ENCODE measurements around the gene MBNL1. TPM values are rescaled to one million over a fixed set of nuclear protein-coding genes. Genes with fewer than 3 reads are reported as not detected.

Gene MBNL1
- total RNA-seq, 2 experiments from 2014 or later, result 163 to 174 TPM

DNA sequence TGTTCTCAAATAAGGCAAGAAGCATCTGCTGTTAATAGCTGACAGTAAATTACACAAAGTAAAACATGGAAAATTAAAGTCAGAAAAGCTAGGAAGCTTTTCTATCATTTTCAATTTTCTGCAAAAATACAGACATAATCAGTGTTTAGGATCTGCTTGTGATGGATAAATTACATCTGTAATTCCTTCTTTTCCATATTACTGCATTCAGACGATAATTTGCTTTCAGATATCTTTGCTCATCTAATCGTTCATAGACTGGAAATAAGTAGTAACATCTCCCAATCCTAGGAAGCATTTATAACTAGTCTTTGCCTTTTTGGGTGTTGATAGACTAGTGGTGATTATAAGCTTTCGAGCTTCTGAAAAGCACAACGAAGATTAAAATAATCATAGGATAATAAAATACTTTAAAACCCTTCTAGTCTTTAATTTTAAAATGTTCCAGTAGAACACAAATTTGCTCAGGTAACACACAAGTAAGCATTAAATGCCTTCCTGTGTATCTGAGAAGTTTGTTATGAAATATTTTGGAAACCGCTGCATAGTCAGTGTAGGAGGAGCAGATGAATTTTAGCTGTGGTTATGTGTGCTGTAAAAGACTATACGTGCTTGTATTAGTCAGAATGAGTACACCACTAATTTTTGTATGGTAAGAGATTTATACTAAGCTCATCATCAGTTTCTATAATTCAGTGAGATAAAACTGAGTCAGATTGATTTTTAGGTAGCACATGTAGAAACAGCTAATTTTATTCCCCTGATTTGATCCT, 41.0 kb downstream of the MBNL1 start:
- Histone ChIP-seq H2AFZ (ENCODE audit: low read length) (no peak overlapping the region), H3K9me2 (ENCODE audit: insufficient read depth, low read length) (no peaks in the 10 kb centered on the region), H3K4me2 (ENCODE audit: low read length) (no peak overlapping the region), H3K36me3 (ENCODE audit: insufficient read depth, low read length) (peaks cover 68% of the 10 kb centered on the region), H3K4me1 (ENCODE audit: insufficient read depth, low read length, poor library complexity, severe bottlenecking) (no peaks in the 10 kb centered on the region), H3K4me3 (ENCODE audit: low read depth, low read length, poor library complexity, severe bottlenecking) (no peak overlapping the region), H3K9me3 (ENCODE audit: low read length) (0 out of 2 replicates have a peak, but pooled peaks cover 4% of the 10 kb centered on the region), H4K20me1 (ENCODE audit: insufficient read depth, low read length) (peaks cover 23% of the 10 kb centered on the region), H3K27ac (ENCODE audit: low read depth, low read length, poor library complexity, severe bottlenecking) (no peak overlapping the region), H3K79me2 (ENCODE audit: insufficient read depth, low read depth, low read length) (peaks cover 92% of the 10 kb centered on the region)
- intact Hi-C loops (cut with micrococcal nuclease; ENCODE audit: unreplicated experiment), result no loop called here
- BruUV-seq (replicated peaks), result no TSS peak
- CTCF ChIA-PET (ENCODE audit: unreplicated experiment), result no interaction called here
- DNase-seq (ENCODE audit: low spot score), result no peak
- no peak for TF ChIP-seq EZH2phosphoT487 (IDR thresholded peaks at IDR 0.05; ENCODE audit: borderline replicate concordance, low read depth, low read length)
- TF ChIP-seq, protein P1, sequence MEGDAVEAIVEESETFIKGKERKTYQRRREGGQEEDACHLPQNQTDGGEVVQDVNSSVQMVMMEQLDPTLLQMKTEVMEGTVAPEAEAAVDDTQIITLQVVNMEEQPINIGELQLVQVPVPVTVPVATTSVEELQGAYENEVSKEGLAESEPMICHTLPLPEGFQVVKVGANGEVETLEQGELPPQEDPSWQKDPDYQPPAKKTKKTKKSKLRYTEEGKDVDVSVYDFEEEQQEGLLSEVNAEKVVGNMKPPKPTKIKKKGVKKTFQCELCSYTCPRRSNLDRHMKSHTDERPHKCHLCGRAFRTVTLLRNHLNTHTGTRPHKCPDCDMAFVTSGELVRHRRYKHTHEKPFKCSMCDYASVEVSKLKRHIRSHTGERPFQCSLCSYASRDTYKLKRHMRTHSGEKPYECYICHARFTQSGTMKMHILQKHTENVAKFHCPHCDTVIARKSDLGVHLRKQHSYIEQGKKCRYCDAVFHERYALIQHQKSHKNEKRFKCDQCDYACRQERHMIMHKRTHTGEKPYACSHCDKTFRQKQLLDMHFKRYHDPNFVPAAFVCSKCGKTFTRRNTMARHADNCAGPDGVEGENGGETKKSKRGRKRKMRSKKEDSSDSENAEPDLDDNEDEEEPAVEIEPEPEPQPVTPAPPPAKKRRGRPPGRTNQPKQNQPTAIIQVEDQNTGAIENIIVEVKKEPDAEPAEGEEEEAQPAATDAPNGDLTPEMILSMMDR (conservative IDR thresholded peaks at IDR 0.05; ENCODE audit: low read length), result no peak
- POLR2A ChIA-PET, result interaction anchor here (0.5 to 6.9 kb wide), 17 partner anchors 9 to 140 kb away, joined by 3 to 35 read pairs (median 4); partner anchors contain the start of gene MBNL1

DNA sequence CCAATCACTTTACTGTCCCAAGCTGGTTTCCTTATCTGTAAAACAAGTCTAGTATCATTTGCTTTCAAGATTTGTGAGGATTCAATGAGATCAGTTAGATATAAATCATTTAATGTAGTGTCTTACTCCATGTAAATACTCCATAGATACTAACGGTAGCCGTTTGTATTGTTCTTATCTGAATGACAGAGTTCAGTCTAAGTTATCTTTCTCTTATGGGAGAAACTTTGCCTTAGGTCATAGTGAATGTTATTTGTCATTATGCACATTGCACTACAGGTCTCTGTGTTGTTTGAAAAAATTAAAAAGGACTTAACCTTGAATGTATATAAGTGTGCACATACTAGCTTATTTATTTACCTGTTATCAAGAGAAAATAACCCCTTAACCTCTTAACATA, 44.7 kb downstream of the MBNL1 start:
- no peak for DNase-seq (ENCODE audit: low spot score)
- CTCF ChIA-PET (ENCODE audit: unreplicated experiment), result no interaction called here
- Histone ChIP-seq H2AFZ (ENCODE audit: low read length) (no peak overlapping the region), H3K9me3 (ENCODE audit: low read length) (0 out of 2 replicates have a peak, but pooled peaks cover 4% of the 10 kb centered on the region), H4K20me1 (ENCODE audit: insufficient read depth, low read length) (peaks cover 18% of the 10 kb centered on the region), H3K9me2 (ENCODE audit: insufficient read depth, low read length) (no peaks in the 10 kb centered on the region), H3K4me1 (ENCODE audit: insufficient read depth, low read length, poor library complexity, severe bottlenecking) (no peaks in the 10 kb centered on the region), H3K79me2 (ENCODE audit: insufficient read depth, low read depth, low read length) (peaks cover 93% of the 10 kb centered on the region), H3K4me3 (ENCODE audit: low read depth, low read length, poor library complexity, severe bottlenecking) (no peak overlapping the region), H3K27ac (ENCODE audit: low read depth, low read length, poor library complexity, severe bottlenecking) (no peak overlapping the region), H3K36me3 (ENCODE audit: insufficient read depth, low read length) (peaks cover 63% of the 10 kb centered on the region), H3K4me2 (ENCODE audit: low read length) (no peak overlapping the region)
- POLR2A ChIA-PET, result interaction anchor here (0.7 to 3.8 kb wide), 5 partner anchors 9 to 131 kb away, joined by 3 to 14 read pairs (median 4); no protein-coding TSS in a partner anchor
- BruUV-seq (replicated peaks), result no TSS peak
- intact Hi-C loops (cut with micrococcal nuclease; ENCODE audit: unreplicated experiment), result no loop called here
- TF ChIP-seq EZH2phosphoT487 (IDR thresholded peaks at IDR 0.05; ENCODE audit: borderline replicate concordance, low read depth, low read length), result no peak
- TF ChIP-seq, protein P1 (conservative IDR thresholded peaks at IDR 0.05; ENCODE audit: low read length), result no peak

DNA sequence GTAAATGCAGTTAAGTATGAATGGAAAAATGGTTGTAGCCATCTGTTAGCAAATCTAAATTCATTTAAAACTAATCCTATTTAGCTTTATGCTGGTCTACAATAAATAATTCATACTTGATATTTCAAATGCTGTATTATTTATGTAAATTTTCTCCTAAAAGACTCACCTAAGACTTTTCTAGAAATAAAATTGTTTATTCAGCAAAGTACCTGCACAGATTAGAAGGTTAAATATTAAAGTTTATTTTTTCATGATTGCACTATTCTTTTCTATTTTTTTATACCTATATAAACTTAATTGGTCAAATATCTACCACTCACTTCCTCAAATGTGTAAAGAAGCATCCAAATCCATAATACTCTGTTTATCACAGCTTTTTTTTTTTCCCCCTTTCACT, 45.2 kb downstream of the MBNL1 start:
- DNase-seq (ENCODE audit: low spot score), result no peak
- CTCF ChIA-PET (ENCODE audit: unreplicated experiment), result no interaction called here
- no peak overlapping the region for H3K4me2 ChIP-seq (ENCODE audit: low read length)
- no peaks in the 10 kb centered on the region for H3K4me1 ChIP-seq (ENCODE audit: insufficient read depth, low read length, poor library complexity, severe bottlenecking)
- H3K9me2 ChIP-seq (ENCODE audit: insufficient read depth, low read length), result no peaks in the 10 kb centered on the region
- H4K20me1 ChIP-seq (ENCODE audit: insufficient read depth, low read length), result peaks cover 23% of the 10 kb centered on the region
- H3K9me3 ChIP-seq (ENCODE audit: low read length), result 0 out of 2 replicates have a peak, but pooled peaks cover 4% of the 10 kb centered on the region
- H3K27ac ChIP-seq (ENCODE audit: low read depth, low read length, poor library complexity, severe bottlenecking), result no peak overlapping the region
- no peak for TF ChIP-seq EZH2phosphoT487 (IDR thresholded peaks at IDR 0.05; ENCODE audit: borderline replicate concordance, low read depth, low read length)
- TF ChIP-seq, protein P1 (conservative IDR thresholded peaks at IDR 0.05; ENCODE audit: low read length), result no peak
- no peak overlapping the region for H2AFZ ChIP-seq (ENCODE audit: low read length)
- peaks cover 94% of the 10 kb centered on the region for H3K79me2 ChIP-seq (ENCODE audit: insufficient read depth, low read depth, low read length)
- H3K4me3 ChIP-seq (ENCODE audit: low read depth, low read length, poor library complexity, severe bottlenecking), result no peak overlapping the region
- peaks cover 61% of the 10 kb centered on the region for H3K36me3 ChIP-seq (ENCODE audit: insufficient read depth, low read length)
- no TSS peak for BruUV-seq (replicated peaks)
- intact Hi-C loops (cut with micrococcal nuclease; ENCODE audit: unreplicated experiment), result no loop called here
- POLR2A ChIA-PET, result interaction anchor here (0.7 to 3.8 kb wide), 5 partner anchors 9 to 131 kb away, joined by 3 to 14 read pairs (median 4); no protein-coding TSS in a partner anchor
